Neuronal stem cell (in vitro differentiated cells): Measurements from ENCODE around the gene DIP2C.
A peak's percentile ranks its signal among the peaks of the same experiment; 100 is the strongest.

Experiments used
- DNase-seq: peaks from one replicate; pipeline ENCODE4 v3.0.0-alpha.2; 2013; ENCODE audit warnings: low spot score
- H2AFZ ChIP-seq: one replicate; pipeline ENCODE4 v1.6.1; 2013; ENCODE audit warnings: mild to moderate bottlenecking, low read length, inconsistent platforms
- H2AK5ac ChIP-seq: 2 replicates; pipeline ENCODE4 v1.6.1; 2013; ENCODE audit warnings: low read depth, mild to moderate bottlenecking, inconsistent platforms, low read length, moderate library complexity, mixed read lengths
- H2BK120ac ChIP-seq: 2 replicates; pipeline ENCODE4 v1.6.1; 2013; ENCODE audit warnings: low read depth, mild to moderate bottlenecking, inconsistent platforms, low read length, moderate library complexity, mixed read lengths
- H2BK12ac ChIP-seq: one replicate; pipeline ENCODE4 v1.6.1; 2013; ENCODE audit warnings: low read length, inconsistent platforms
- H2BK15ac ChIP-seq: 2 replicates; pipeline ENCODE4 v1.6.1; 2013; ENCODE audit warnings: mild to moderate bottlenecking, low read length, inconsistent platforms, mixed read lengths
- H2BK5ac ChIP-seq: one replicate; pipeline ENCODE4 v1.6.1; 2013; ENCODE audit warnings: inconsistent platforms, mild to moderate bottlenecking, low read length, moderate library complexity
- H3K14ac ChIP-seq: one replicate; pipeline ENCODE4 v1.6.1; 2013; ENCODE audit warnings: low read length, inconsistent platforms
- H3K18ac ChIP-seq: 2 replicates; pipeline ENCODE4 v1.6.1; 2013; ENCODE audit warnings: low read length, inconsistent platforms
- H3K23ac ChIP-seq: 2 replicates; pipeline ENCODE4 v1.6.1; 2013; ENCODE audit warnings: low read depth, mild to moderate bottlenecking, mixed read lengths, low read length, inconsistent platforms; ENCODE audit not compliant: poor library complexity
- H3K27ac ChIP-seq: replicated peaks from 3 replicates; pipeline ENCODE4 v1.5.1; 2013; ENCODE audit warnings: low read length, inconsistent platforms
- H3K27me3 ChIP-seq, 3 experiments: 2 replicates each; pipeline ENCODE4 v1.6.1; 2013; ENCODE audit warnings: low read length in 3 of 3, mild to moderate bottlenecking in 2 of 3, inconsistent platforms in 1 of 3, low read depth in 1 of 3, mixed read lengths in 1 of 3, moderate library complexity in 1 of 3; ENCODE audit not compliant: control insufficient read depth in 3 of 3, insufficient read depth in 3 of 3
- H3K36me3 ChIP-seq, 2 donors: replicated peaks in 1 of 2; 2 replicates each; pipeline ENCODE4 v1.6.1; 2013; ENCODE audit warnings: low read length in 2 of 2; ENCODE audit not compliant: control insufficient read depth in 2 of 2, insufficient read depth in 2 of 2
- H3K4ac ChIP-seq: 2 replicates; pipeline ENCODE4 v1.6.1; 2013; ENCODE audit warnings: inconsistent platforms, mild to moderate bottlenecking, low read length, moderate library complexity
- H3K4me1 ChIP-seq, 2 donors: 1 replicate in 1 of 2; 2 replicates in 1 of 2; pipeline ENCODE4 v1.6.1; 2013; ENCODE audit warnings: low read length in 2 of 2, low read depth in 1 of 2; ENCODE audit not compliant: control insufficient read depth in 2 of 2, insufficient read depth in 1 of 2
- H3K4me2 ChIP-seq: one replicate; pipeline ENCODE4 v1.6.1; 2013; ENCODE audit warnings: mild to moderate bottlenecking, low read length, inconsistent platforms; ENCODE audit not compliant: insufficient read depth, poor library complexity, severe bottlenecking
- H3K4me3 ChIP-seq, 2 donors: 2 replicates each; pipeline ENCODE4 v1.5.1; 2013; ENCODE audit warnings: low read length in 2 of 2, mild to moderate bottlenecking in 2 of 2, inconsistent platforms in 1 of 2, moderate library complexity in 1 of 2
- H3K79me1 ChIP-seq: one replicate; pipeline ENCODE4 v1.6.1; 2013; ENCODE audit warnings: low read depth, mild to moderate bottlenecking, inconsistent platforms, low read length, moderate library complexity
- H3K9ac ChIP-seq: one replicate; pipeline ENCODE4 v1.6.1; 2013; ENCODE audit warnings: mild to moderate bottlenecking, low read depth, low read length, inconsistent platforms; ENCODE audit not compliant: poor library complexity
- H3K9me3 ChIP-seq, 2 donors: replicated peaks in 1 of 2; 2 replicates each; pipeline versions ENCODE3 to v1.6.1; 2013; ENCODE audit warnings: low read length in 2 of 2, mild to moderate bottlenecking in 2 of 2, inconsistent platforms in 1 of 2, low read depth in 1 of 2, mixed read lengths in 1 of 2, moderate library complexity in 1 of 2; ENCODE audit not compliant: control insufficient read depth in 2 of 2, insufficient read depth in 1 of 2
- H4K8ac ChIP-seq: one replicate; pipeline ENCODE4 v1.6.1; 2013; ENCODE audit warnings: low read depth, mild to moderate bottlenecking, inconsistent platforms, low read length, moderate library complexity
- H4K91ac ChIP-seq: one replicate; pipeline ENCODE4 v1.6.1; 2013; ENCODE audit warnings: low read length, low read depth, mild to moderate bottlenecking, inconsistent platforms; ENCODE audit not compliant: poor library complexity
- WGBS, 2 donors: extraction: QIAGEN DNeasy Blood & Tissue Kit; methylation state at CpG; one replicate each; pipeline ENCODE4 v1.1.7; 2013; ENCODE audit warnings: missing lambda C conversion rate in 2 of 2, mixed read lengths in 1 of 2; ENCODE audit not compliant: insufficient read length in 2 of 2, insufficient replicate concordance in 1 of 2; ENCODE audit errors: extremely low coverage in 2 of 2; 5-methylcytosine and 5-hydroxymethylcytosine counted together

DIP2C gene

DNA sequence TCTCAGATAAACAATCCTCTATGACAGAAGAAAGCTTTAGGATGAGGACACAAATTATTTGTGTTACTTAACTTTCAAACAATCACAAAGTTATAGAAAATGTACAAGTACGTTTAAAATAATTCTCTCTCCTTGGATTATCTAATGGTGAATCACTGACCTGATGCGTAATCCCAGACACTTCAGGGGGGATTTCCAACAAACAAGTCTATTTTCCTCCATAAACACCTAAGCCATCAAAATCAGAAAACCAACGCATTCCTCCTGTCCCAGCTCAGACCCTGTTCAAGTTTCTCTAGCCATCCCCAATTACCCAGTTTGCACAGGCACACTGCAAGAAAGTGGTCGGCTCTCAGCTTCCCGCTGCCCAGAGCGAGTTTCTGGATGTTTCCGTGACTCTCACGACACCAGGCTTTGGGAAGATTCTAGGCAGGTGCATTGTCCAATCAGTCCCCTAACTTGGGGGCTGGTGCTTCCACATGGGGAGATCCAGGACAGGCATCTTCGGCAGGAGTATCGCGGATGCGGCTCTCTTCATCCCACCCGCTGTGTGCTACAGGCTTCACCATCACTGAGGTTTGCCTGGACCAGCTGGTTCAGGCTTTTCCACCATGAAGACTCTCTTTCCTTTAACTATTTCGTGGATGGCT, 354.2 kb downstream of the DIP2C start:
- Histone ChIP-seq H3K79me1 (no peaks in the 10 kb centered on the region), H2BK5ac (no peak overlapping the region), H2AK5ac (no peak overlapping the region), H2BK120ac (no peak overlapping the region), H3K4ac (no peak overlapping the region), H3K27ac (no peak overlapping the region), H3K14ac (no peak overlapping the region), H4K91ac (no peak overlapping the region), H3K9ac (no peak overlapping the region), H3K4me3 (no peak overlapping the region), H3K9me3 (no peaks in the 10 kb centered on the region), H3K4me1 (no peaks in the 10 kb centered on the region), H2BK15ac (no peak overlapping the region), H2BK12ac (no peak overlapping the region), H3K18ac (no peak overlapping the region), H3K36me3 (peaks cover 21 to 58% of the 10 kb centered on the region in 2 donors), H4K8ac (no peak overlapping the region), H2AFZ (no peak overlapping the region), H3K4me2 (no peak overlapping the region), H3K27me3 (no peaks in the 10 kb centered on the region), H3K23ac (no peak overlapping the region)
- no CpG with 5 or more reads among the region's 14 CpGs for WGBS, 2 donors
- DNase-seq, result no peak

DNA sequence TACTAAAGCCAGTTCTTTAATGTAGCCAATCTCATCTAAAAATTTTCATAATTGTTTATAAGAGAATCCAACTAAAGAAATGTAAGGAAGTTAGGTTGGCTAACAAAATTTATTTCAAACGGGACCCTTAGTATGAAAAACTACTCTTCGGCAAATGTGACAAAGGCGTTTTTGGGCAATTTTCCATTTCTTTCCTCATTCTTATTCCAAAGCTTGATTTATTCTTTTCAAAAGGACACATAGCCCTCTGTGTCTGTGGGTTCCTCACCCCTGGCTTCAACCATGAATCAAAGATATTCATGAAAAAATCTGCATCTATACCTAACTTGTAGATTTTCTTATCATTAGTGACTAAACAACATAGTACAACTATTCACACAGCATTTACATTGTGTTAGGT, 358.3 kb downstream of the DIP2C start:
- H3K4ac ChIP-seq, result no peak overlapping the region
- DNase-seq, result no peak

DNA sequence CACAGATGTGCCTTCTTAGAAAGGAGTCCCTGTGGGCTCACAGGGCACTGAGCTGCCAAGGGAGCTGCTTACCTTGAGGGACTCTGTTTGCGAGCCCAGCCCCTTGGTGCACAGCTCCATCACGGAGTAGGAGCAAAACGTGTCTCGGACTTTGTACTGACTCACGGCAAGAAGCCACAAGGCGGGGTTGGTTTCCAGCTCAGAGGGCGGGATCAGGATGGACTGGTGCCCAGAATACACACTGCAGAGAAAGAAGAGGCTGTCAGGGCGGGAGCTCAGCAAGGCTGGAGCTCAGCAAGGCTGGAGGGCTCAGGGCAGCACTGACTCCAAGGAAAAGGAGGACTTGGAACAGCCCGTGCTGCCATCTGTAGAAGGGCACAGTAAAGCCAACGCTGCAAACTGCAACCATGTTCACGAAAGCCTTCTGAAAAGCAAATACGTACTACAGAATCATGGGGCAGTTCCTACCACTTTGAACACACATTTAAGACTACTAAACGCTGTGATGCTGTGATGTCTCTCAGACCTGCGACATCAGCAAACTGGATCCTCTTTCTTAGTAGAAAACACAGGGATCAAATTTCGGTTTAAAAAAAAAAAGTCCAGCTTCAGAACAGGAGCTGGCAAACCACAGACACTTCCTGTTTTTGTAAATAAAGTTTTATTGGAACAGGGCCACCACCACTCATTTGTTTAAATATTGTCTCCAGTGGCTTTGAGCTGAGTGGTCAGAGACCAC, 359.9 kb downstream of the DIP2C start:
- no peaks in the 10 kb centered on the region for H3K79me1 ChIP-seq
- no peak overlapping the region for H2BK120ac ChIP-seq
- DNase-seq, result no peak
- H4K91ac ChIP-seq, result no peak overlapping the region
- no peak overlapping the region for H3K18ac ChIP-seq
- no CpG with 5 or more reads among the region's 15 CpGs for WGBS, 2 donors
- no peak overlapping the region for H2BK5ac ChIP-seq
- no peak overlapping the region for H3K4ac ChIP-seq
- no peak overlapping the region for H3K9ac ChIP-seq
- no peak overlapping the region for H4K8ac ChIP-seq
- peak overlapping the region; percentile 21 for H3K27ac ChIP-seq
- no peak overlapping the region for H2BK15ac ChIP-seq
- no peak overlapping the region for H2AK5ac ChIP-seq
- no peak overlapping the region for H2AFZ ChIP-seq
- no peak overlapping the region for H2BK12ac ChIP-seq
- peaks cover 11 to 53% of the 10 kb centered on the region in 2 donors for H3K36me3 ChIP-seq
- peak overlapping the region; percentile 32 for H3K23ac ChIP-seq
- no peak overlapping the region for H3K14ac ChIP-seq
- H3K4me1 ChIP-seq, result peaks cover 0 to 2% of the 10 kb centered on the region in 2 donors
- no peak overlapping the region for H3K4me2 ChIP-seq
- no peaks in the 10 kb centered on the region for H3K9me3 ChIP-seq
- H3K4me3 ChIP-seq, result no peak overlapping the region
- H3K27me3 ChIP-seq, result no peaks in the 10 kb centered on the region

More for the DNA sequence above, 358.3 kb downstream of the DIP2C start:
- Histone ChIP-seq H3K4me2 (no peak overlapping the region), H3K36me3 (peaks cover 6 to 51% of the 10 kb centered on the region in 2 donors), H3K9me3 (no peaks in the 10 kb centered on the region), H2BK15ac (no peak overlapping the region), H3K27ac (no peak overlapping the region), H2BK12ac (no peak overlapping the region), H3K4me1 (peaks cover 0 to 2% of the 10 kb centered on the region in 2 donors), H3K79me1 (no peaks in the 10 kb centered on the region), H2BK5ac (no peak overlapping the region), H3K18ac (no peak overlapping the region), H4K91ac (no peak overlapping the region), H4K8ac (no peak overlapping the region), H2AK5ac (no peak overlapping the region), H3K14ac (no peak overlapping the region), H2BK120ac (no peak overlapping the region), H3K27me3 (no peaks in the 10 kb centered on the region), H3K9ac (no peak overlapping the region), H3K23ac (no peak overlapping the region), H2AFZ (no peak overlapping the region), H3K4me3 (no peak overlapping the region)
- WGBS, 2 donors, result no CpG with 5 or more reads among the region's 3 CpGs
